Gastrocnemius medialis (tissue), 4 donors: ENCODE measurements around the gene TRAF2. TPM values are rescaled to one million over a fixed set of nuclear protein-coding genes. Genes with fewer than 3 reads are reported as not detected.

Experiments
- ATAC-seq, 2 donors: fragments of 150-250 bp; one replicate each; pipeline ENCODE4 v1.9.1; 2016
- DNase-seq, 2 donors: peaks; one replicate each; pipeline ENCODE4 v3.0.0-alpha.2; 2019
- H3K27ac ChIP-seq, 4 donors: fragments of 200-600 bp; sonication (generic); 1 replicate in 1 of 4; 2 replicates in 3 of 4; pipeline ENCODE4 v1.5.1; 2016 to 2018; ENCODE audit warnings: mild to moderate bottlenecking in 2 of 4, moderate library complexity in 1 of 4
- H3K27me3 ChIP-seq, 3 donors: fragments of 200-600 bp; sonication (generic) in 2 of 3; 1 replicate in 1 of 3; 2 replicates in 2 of 3; pipeline versions ENCODE4 v1.5.1 to v1.6.0; 2016 to 2019; ENCODE audit warnings: mild to moderate bottlenecking in 1 of 3, moderate library complexity in 1 of 3
- H3K36me3 ChIP-seq, 2 donors: fragments of 200-600 bp; sonication (generic) in 1 of 2; one replicate each; pipeline ENCODE4 v1.5.1; 2017 to 2018
- H3K4me1 ChIP-seq, 2 donors: fragments of 200-600 bp; sonication (generic) in 1 of 2; one replicate each; pipeline ENCODE4 v1.5.1; 2016 to 2017; ENCODE audit warnings: mild to moderate bottlenecking in 2 of 2
- H3K4me3 ChIP-seq, 4 donors: fragments of 200-600 bp; sonication (generic) in 3 of 4; 1 replicate in 1 of 4; 2 replicates in 3 of 4; pipeline ENCODE4 v1.5.1; 2016 to 2019; ENCODE audit warnings: mild to moderate bottlenecking in 2 of 4
- H3K9me3 ChIP-seq, 3 donors: fragments of 200-600 bp; sonication (generic) in 2 of 3; 1 replicate in 1 of 3; 2 replicates in 2 of 3; pipeline ENCODE4 v1.5.1; 2016 to 2019
- POLR2A ChIP-seq, 2 donors: fragments of 450-650 bp; IDR thresholded peaks; one replicate each; pipeline ENCODE4 v1.6.1; 2017; ENCODE audit warnings: antibody characterized with exemption in 2 of 2, mild to moderate bottlenecking in 2 of 2, moderate library complexity in 2 of 2
- in situ Hi-C, 4 donors: fragments of 200-750 bp; cut with MboI; loops; one replicate each; pipeline versions ENCODE4 v1.15.0 to v1.8.0; 2017; ENCODE audit warnings: low sequenced_read_pairs in 4 of 4
- intact Hi-C: fragments of 100-400 bp; cut with DNase I; formaldehyde crosslinking; loops from one replicate; pipeline ENCODE4 v1.15.1; 2023; ENCODE audit warnings: low total_unique reads
- total RNA-seq, 4 donors: library from RNA; depleted of rRNA; stranded (reverse); fragments of >200 nt; gene quantifications; one replicate each; pipeline versions ENCODE4 v1.1.0 to v1.2.3, GENCODE V29; 2016
- TF ChIP-seq, protein P1 (sequence below), 5 experiments: fragments of 450-650 bp in 3 of 5; fragments of 200-600 bp in 2 of 5; sonication (generic) in 2 of 5; IDR thresholded peaks in 4 of 5; conservative IDR thresholded peaks in 1 of 5; 1 replicate in 4 of 5; 2 replicates in 1 of 5; pipeline ENCODE4 v1.5.1; 2016 to 2019; ENCODE audit warnings: antibody characterized with exemption in 5 of 5, mild to moderate bottlenecking in 3 of 5, moderate library complexity in 3 of 5

Gene TRAF2
- total RNA-seq, 4 donors from 2014 or later = 3.5 to 6.6 (median 4.8) TPM

DNA sequence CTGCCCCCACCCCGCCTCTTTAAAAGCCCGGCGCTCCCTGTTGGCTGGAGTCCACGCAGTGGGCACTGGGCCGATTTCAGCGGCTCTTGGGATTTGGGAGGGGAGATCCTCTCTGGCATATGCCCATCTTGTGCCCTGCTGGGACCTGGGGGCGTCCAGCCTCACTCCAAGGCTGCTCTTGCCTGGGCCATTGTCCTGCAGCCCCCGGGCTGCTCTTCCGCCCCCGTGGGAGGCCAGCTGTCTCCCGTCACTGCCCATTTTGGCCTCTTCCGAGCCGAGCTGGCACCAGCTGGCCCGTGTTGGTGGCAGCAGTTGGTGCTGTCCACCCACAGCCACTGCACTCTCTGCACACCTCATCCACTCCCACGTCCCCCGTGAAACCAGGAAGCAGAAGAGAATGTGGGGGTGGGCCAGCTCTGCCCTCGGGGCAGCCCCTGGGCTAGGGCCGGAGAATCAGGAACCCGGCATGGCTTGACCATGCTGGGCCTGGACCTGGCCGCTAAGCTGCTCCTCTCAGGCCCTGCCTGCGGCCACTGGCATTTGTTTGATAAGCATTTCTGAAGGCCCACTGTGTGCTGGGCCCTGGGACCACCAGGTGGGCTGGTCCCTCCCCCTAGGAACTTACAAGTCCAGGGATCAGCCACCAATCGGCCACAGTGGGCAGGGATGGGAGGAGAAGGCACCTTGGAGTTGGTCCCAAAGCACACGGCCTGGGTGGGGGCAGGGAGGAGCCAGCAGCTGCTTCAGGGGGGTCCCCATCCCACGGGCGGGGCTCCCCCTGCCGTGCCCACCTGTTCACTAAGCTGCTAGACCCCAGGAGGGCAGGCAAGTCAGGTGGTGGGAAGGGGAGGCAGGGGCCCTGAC is 60.9 kb downstream of the TRAF2 start:
- Histone ChIP-seq H3K27me3 (no peaks in the 10 kb centered on the region), H3K4me3 (peak overlapping the region in 2 of 4 donors; percentile 4 to 10), H3K27ac (peak overlapping the region; percentile 73 to 89 (median 76)), H3K36me3 (peaks cover 0 to 8% of the 10 kb centered on the region in 2 donors), H3K9me3 (no peaks in the 10 kb centered on the region), H3K4me1 (peaks cover 16 to 45% of the 10 kb centered on the region in 2 donors)
- DNase-seq (no peak), ATAC-seq (no peak)
- in situ Hi-C loops (loop anchor here in 2 of 4 donors (10.0 to 25.0 kb wide), 2 partner anchors 88 to 160 kb away; partner anchors contain the start of genes CCDC183 (in 1 of the 2), FUT7 (in 1 of the 2) and TMEM141 (in 1 of the 2)), intact Hi-C loops (no loop called here)
- no peak for TF ChIP-seq POLR2A (IDR thresholded peaks at IDR 0.05)
- TF ChIP-seq, protein P1, sequence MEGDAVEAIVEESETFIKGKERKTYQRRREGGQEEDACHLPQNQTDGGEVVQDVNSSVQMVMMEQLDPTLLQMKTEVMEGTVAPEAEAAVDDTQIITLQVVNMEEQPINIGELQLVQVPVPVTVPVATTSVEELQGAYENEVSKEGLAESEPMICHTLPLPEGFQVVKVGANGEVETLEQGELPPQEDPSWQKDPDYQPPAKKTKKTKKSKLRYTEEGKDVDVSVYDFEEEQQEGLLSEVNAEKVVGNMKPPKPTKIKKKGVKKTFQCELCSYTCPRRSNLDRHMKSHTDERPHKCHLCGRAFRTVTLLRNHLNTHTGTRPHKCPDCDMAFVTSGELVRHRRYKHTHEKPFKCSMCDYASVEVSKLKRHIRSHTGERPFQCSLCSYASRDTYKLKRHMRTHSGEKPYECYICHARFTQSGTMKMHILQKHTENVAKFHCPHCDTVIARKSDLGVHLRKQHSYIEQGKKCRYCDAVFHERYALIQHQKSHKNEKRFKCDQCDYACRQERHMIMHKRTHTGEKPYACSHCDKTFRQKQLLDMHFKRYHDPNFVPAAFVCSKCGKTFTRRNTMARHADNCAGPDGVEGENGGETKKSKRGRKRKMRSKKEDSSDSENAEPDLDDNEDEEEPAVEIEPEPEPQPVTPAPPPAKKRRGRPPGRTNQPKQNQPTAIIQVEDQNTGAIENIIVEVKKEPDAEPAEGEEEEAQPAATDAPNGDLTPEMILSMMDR (IDR thresholded peaks at IDR 0.05 in 4 of 5, conservative IDR thresholded peaks at IDR 0.05 in 1 of 5) = no peak

DNA sequence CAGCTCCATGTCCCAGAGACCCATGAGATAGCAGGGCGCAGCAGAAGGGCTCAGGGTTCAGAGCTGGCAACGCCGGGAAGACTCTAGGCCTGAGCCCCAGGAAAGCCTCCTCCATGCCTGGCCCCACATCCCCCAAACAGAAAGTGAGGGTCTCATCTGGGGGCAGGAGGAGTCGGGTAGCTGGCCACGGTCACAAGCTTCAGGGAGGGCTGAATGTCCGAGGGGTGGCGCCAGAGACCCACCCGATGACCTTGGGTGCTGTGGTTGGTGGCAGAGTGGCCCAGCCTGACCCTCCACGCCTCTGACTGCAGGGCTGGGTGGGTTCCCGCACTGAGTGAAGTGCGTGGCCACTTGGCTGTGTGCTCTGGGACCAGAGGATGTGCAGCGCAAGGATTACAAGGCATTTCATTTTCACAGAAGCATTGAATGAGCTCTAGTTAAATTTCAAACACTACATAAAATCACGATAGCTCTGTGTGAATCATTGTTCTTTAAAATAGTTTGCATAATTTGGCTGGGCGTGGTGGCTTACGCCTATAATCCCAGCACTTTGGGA is 61.7 kb downstream of the TRAF2 start:
- Histone ChIP-seq H3K4me1 (peaks cover 12 to 37% of the 10 kb centered on the region in 2 donors), H3K4me3 (no peak overlapping the region), H3K27ac (peak overlapping the region; percentile 73 to 89 (median 76)), H3K27me3 (no peaks in the 10 kb centered on the region), H3K9me3 (no peaks in the 10 kb centered on the region), H3K36me3 (peaks cover 0 to under 1% of the 10 kb centered on the region in 2 donors)
- in situ Hi-C loops (loop anchor here in 2 of 4 donors (10.0 to 25.0 kb wide), 2 partner anchors 87 to 161 kb away; partner anchors contain the start of genes CCDC183 (in 1 of the 2), FUT7 (in 1 of the 2) and TMEM141 (in 1 of the 2)), intact Hi-C loops (no loop called here)
- TF ChIP-seq, protein P1 (IDR thresholded peaks at IDR 0.05 in 4 of 5, conservative IDR thresholded peaks at IDR 0.05 in 1 of 5) = peak in 4 of 5 experiments; percentile 26 to 52 (median 46)
- TF ChIP-seq POLR2A (IDR thresholded peaks at IDR 0.05) = no peak
- ATAC-seq (no peak), DNase-seq (peak in 1 of 2 donors; percentile 38)

DNA sequence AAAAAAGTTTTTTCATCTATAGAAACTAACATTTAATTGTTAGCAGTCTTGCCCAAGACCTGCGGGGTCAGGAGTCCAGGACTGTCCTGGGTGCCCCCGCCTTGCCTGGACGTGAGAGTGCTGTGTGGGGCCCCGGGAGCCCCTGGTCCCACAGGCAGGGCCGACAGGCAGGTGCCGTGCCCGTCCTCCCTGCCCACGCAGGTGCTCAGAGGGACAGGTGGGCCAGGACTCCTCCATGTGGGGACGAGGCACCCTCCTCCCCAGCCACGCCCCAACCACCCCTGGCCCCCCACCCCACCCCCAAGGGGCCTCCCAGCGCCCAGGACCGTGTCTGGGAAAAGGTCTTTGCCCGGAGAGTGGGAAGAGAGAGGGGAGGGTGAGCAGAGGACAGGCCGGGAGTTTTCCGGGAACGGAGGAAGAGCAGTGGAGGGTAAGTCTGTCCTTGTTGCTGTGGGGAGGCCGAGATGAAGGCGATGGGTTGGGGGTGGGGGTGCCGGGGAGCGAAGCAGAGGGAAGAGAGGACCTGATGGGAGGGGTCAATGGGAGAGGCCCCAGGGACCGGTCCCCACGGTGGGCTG is 63.0 kb downstream of the TRAF2 start:
- no peaks in the 10 kb centered on the region for H3K27me3 ChIP-seq
- H3K4me1 ChIP-seq = peaks cover 6 to 30% of the 10 kb centered on the region in 2 donors
- TF ChIP-seq, protein P1 (IDR thresholded peaks at IDR 0.05 in 4 of 5, conservative IDR thresholded peaks at IDR 0.05 in 1 of 5) = no peak
- no peaks in the 10 kb centered on the region for H3K36me3 ChIP-seq
- peak overlapping the region; percentile 67 to 82 (median 79) for H3K4me3 ChIP-seq
- intact Hi-C loops (no loop called here), in situ Hi-C loops (loop anchor here in 2 of 4 donors (10.0 to 25.0 kb wide), 2 partner anchors 85 to 162 kb away; partner anchors contain the start of genes CCDC183 (in 1 of the 2), FUT7 (in 1 of the 2) and TMEM141 (in 1 of the 2))
- H3K9me3 ChIP-seq = no peaks in the 10 kb centered on the region
- DNase-seq (no peak), ATAC-seq (peak; percentile 8 to 22)
- H3K27ac ChIP-seq = peak overlapping the region; percentile 85 to 91 (median 87)

DNA sequence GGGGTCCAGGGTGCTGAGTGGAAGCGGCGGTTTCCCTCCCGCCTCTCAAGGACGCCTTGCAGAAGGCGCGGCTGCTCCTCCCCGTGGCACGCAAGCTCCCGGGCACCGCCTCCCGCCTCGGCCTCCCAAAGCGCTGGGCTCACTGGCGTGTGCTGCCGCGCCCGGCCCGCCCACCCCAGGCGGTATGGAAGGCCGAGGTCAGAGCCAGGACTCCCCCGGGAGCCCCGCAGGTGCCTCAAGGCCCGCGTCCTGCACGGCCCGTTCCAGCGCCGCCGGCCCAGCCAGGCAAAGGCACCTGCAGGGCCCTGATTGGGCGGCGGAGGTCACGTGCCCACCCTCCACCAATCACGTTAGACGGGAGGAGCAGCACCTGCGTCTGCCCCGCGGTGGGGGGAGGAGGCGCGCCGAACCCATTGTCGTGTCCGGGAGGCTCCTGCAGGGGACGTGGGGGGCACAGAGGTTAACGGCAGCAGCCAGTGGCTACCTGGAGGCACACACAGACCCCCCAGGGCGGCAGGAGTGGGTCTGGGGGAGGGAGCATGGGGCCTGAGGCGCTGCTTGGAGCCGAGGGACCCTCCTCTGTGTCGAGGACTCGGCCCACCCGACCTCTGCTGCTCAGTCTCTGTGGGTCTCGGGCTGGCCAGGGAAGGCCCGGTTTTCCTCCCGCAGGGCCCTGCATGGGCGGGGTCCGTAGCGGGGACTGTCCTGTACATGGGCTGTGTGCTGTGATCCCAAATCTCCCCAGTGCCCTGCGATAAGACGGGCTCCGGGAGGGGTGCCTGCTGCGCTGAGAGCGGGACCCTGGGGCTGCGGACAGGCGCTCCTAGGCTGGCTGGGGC is 63.7 kb downstream of the TRAF2 start:
- no peaks in the 10 kb centered on the region for H3K36me3 ChIP-seq
- H3K9me3 ChIP-seq = no peaks in the 10 kb centered on the region
- peak overlapping the region; percentile 85 to 91 (median 87) for H3K27ac ChIP-seq
- intact Hi-C loops (loop anchor here (2.0 kb wide), 2 partner anchors 43 to 63 kb away; partner anchors contain the start of genes PAXX and TRAF2), in situ Hi-C loops (loop anchor here in 2 of 4 donors (10.0 to 25.0 kb wide), 2 partner anchors 85 to 163 kb away; partner anchors contain the start of genes CCDC183 (in 1 of the 2), FUT7 (in 1 of the 2) and TMEM141 (in 1 of the 2))
- no peaks in the 10 kb centered on the region for H3K27me3 ChIP-seq
- DNase-seq (peak; percentile 92 to 96), ATAC-seq (peak; percentile 89 to 91)
- H3K4me1 ChIP-seq = peaks cover 6 to 26% of the 10 kb centered on the region in 2 donors
- TF ChIP-seq POLR2A (IDR thresholded peaks at IDR 0.05) = peak; percentile 84 to 85
- TF ChIP-seq, protein P1 (IDR thresholded peaks at IDR 0.05 in 4 of 5, conservative IDR thresholded peaks at IDR 0.05 in 1 of 5) = peak in 3 of 5 experiments; percentile 37 to 51 (median 37)
- H3K4me3 ChIP-seq = peak overlapping the region; percentile 67 to 82 (median 79)
